GM19240 (cell line): ENCODE results near the gene LPO.
A peak's percentile ranks its signal among the peaks of the same experiment; 100 is the strongest.

ENCODE experiments used
- DNase-seq: peaks from one replicate; pipeline ENCODE4 v3.0.0; 2011; ENCODE audit warnings: low spot score; ENCODE audit not compliant: insufficient read length

Gene LPO

GRCh38 chr17:58317421-58318064 is 79.2 kb downstream of the LPO start:
- DNase-seq = peak; percentile 86

GRCh38 chr17:58318065-58318481 is 79.7 kb downstream of the LPO start:
- DNase-seq = no peak
